Activated CD8-positive, alpha-beta memory T cell treated with anti-CD3 and anti-CD28 coated beads for 4 hours (primary cell): ENCODE measurements around the gene CMKLR1.

Experiments
- DNase-seq, 2 donors: peaks; one replicate each; pipeline ENCODE4 v3.0.0-alpha.2; 2020; ENCODE audit warnings: low read depth in 2 of 2

Gene CMKLR1

GRCh38 chr12:108316176-108317086 is 22.7 kb downstream of the CMKLR1 start:
- DNase-seq, result no peak

GRCh38 chr12:108315486-108316105 is 23.5 kb downstream of the CMKLR1 start:
- DNase-seq, result no peak

GRCh38 chr12:108313606-108314351 is 25.3 kb downstream of the CMKLR1 start:
- no peak for DNase-seq

GRCh38 chr12:108313241-108313605 is 25.9 kb downstream of the CMKLR1 start:
- DNase-seq, result no peak

- no peak for DNase-seq
Observed at GRCh38 chr12:108312693-108313189, 26.4 kb downstream of the CMKLR1 start.

GRCh38 chr12:108312073-108312659 is 26.9 kb downstream of the CMKLR1 start:
- DNase-seq, result no peak

- DNase-seq, result no peak
Observed at GRCh38 chr12:108311605-108312004, 27.5 kb downstream of the CMKLR1 start.

- no peak for DNase-seq
Observed at GRCh38 chr12:108310489-108310888, 28.6 kb downstream of the CMKLR1 start.

- DNase-seq, result no peak
Observed at GRCh38 chr12:108309674-108310312, 29.3 kb downstream of the CMKLR1 start.

- DNase-seq, result no peak
Observed at GRCh38 chr12:108308395-108309085, 30.6 kb downstream of the CMKLR1 start.

GRCh38 chr12:108307006-108307405 is 32.1 kb downstream of the CMKLR1 start:
- DNase-seq, result no peak

- no peak for DNase-seq
Observed at GRCh38 chr12:108306506-108306905, 32.6 kb downstream of the CMKLR1 start.

GRCh38 chr12:108305991-108306501 is 33.1 kb downstream of the CMKLR1 start:
- DNase-seq, result no peak

GRCh38 chr12:108305520-108305919 is 33.6 kb downstream of the CMKLR1 start:
- DNase-seq, result no peak

- no peak for DNase-seq
Observed at GRCh38 chr12:108304633-108305032, 34.5 kb downstream of the CMKLR1 start.

- DNase-seq, result no peak
Observed at GRCh38 chr12:108303703-108304102, 35.4 kb downstream of the CMKLR1 start.

GRCh38 chr12:108302403-108303311 is 36.5 kb downstream of the CMKLR1 start:
- no peak for DNase-seq

GRCh38 chr12:108302016-108302402 is 37.1 kb downstream of the CMKLR1 start:
- DNase-seq, result no peak

GRCh38 chr12:108301346-108301745 is 37.8 kb downstream of the CMKLR1 start:
- DNase-seq, result no peak
